ENCODE measurements around the gene PRIMPOL.
"Not testable (repeated sequence)": the region's sequence is repeated elsewhere in the genome, so short reads cannot be mapped to it uniquely, and the experiment has no call there.

PRIMPOL gene

GRCh38 chr4:184641022-184641421 lies 8.5 kb upstream of the PRIMPOL start:
- DNase-seq (ENCODE audit: low read depth in 2 of 2), result no peak

DNA sequence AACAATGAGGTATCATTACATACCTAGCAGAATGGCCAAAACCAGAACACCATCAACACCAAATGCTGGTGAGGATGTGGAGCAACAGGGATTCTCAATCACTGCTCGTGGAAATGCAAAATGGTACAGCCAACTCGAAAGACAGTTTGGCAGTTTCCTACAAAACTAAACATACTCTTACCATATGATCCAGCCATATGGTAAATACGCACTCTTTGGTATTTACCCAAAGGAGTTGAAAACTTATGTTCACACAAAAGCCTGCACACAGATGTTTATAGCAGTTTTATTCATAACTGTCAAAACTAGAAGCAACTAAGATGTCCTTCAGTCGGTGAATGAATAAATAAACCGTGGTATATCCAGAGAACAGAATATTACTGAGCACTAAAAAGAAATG lies 8.1 kb upstream of the PRIMPOL start:
- no peak for DNase-seq (ENCODE audit: low read depth in 2 of 2)

- DNase-seq (ENCODE audit: low read depth in 2 of 2), result no peak
Observed at GRCh38 chr4:184643731-184644130, 5.8 kb upstream of the PRIMPOL start.

DNA sequence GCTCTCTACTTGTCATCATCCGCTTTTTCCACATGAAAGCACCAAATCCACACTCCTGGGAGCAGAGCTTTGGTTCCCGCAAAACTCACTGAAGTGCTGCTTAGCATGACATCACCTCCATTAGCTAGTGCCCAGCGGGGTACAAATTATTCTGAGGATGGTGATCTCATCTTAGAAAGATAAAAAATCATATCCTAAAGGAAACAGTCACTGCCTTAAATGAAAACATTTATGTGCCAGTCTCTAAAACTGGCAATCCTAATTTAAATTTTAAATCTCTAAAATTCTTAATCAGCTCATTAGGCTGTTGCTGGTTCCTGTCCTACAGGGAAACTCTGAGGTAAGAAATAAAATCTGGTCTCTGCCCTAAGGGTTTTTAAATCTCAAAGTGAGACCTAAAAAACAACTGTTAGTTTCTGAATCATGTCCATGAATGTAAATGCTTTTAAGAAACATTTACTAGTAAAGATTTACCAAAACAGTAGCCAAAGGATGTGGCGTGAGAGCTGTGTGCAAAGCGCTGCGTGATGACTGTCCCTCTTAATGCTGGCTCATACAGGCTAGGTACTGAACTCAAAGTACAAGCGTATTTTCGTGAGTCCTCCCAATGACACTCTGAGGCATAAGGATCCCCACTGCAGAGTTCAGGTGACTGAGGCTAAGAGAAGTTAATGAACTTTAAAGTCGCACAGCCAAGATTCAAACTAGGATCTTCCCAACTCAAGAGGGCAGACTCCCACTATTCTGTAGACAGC lies 4.8 kb upstream of the PRIMPOL start:
- no peak for DNase-seq (ENCODE audit: low read depth in 2 of 2)

DNA sequence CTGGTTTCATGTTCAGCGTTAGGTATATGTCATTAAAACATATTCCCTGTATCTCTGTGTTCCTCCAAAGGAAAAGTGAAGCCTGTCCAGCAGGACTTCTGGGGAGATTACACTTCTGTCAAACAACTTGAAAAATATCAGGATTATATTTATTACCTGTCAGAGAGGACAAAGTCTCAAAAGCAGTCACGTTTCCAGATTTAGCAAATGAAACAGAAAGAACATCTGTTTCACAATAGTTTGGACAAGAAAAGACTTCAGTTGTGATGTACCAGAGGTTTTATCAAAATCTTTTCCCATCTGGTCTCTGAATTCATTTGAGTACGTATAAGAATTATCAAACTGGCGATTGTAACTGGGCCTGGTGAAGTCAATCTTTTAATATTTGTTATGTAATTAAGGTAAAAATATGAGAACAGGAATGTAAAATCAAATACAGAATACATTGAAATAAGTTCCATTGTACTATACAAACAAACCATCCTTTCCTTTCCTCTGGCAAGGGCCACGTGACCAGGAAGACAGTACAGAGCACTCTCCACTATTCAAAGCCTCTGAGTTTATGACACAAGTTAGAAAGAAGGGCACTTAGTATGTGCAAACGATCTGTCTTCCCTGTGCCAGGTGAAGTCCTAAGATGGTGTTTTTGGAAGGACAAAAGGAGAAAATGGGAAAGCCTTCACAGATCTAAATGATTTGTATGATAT lies 3.5 kb upstream of the PRIMPOL start:
- no peak for DNase-seq (ENCODE audit: low read depth in 2 of 2)

DNA sequence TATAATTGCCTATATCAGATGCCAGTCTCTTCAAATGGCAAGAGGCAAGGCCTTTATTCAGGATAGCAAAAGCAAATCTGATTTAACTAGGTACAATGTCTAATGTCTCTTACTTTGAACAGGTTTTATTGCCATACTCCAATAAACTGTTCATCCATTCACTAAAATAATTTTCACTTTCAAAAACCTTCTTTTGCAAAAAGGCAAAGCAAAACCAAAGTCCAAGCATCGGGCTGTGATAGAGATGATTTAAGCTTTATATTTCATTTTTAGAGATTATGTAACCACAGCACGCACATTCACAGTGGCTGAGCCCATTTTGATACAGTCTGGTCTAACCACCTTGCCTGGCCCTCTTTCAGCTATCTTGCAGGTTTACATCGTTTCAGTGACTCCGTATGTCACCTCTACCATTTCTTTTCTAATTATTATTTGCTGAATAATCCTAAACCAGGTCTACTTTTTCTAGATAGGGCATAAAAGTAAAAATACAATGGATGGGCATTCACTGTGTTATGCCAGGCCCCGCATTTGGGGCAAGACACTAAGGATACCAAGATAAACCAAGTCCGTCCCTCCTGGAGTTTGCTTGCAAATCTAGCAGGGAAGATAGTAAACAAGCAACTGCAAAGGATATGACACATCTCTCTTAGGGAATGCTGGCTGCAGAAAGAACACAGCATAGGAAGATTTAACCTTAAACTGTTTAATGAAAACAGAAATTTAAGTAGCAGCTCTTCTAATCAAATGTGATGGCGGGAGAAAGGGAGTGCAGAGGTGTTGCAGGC lies 2.1 kb upstream of the PRIMPOL start:
- no peak for DNase-seq (ENCODE audit: low read depth in 2 of 2)

DNA sequence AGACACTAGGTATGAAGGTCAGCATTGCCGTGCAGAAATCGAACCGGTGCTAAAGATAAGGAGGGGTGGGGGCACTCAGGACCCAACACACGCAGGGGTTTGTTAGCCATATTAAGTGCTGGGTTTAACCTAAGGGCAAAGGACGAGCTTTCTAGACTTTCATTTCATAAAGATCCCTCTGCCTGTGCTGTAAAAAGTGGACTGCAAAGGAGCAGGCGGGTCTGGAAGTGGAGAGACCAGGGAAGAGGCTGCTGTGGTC lies 1.6 kb upstream of the PRIMPOL start:
- DNase-seq (ENCODE audit: low read depth in 2 of 2), result no peak

DNA sequence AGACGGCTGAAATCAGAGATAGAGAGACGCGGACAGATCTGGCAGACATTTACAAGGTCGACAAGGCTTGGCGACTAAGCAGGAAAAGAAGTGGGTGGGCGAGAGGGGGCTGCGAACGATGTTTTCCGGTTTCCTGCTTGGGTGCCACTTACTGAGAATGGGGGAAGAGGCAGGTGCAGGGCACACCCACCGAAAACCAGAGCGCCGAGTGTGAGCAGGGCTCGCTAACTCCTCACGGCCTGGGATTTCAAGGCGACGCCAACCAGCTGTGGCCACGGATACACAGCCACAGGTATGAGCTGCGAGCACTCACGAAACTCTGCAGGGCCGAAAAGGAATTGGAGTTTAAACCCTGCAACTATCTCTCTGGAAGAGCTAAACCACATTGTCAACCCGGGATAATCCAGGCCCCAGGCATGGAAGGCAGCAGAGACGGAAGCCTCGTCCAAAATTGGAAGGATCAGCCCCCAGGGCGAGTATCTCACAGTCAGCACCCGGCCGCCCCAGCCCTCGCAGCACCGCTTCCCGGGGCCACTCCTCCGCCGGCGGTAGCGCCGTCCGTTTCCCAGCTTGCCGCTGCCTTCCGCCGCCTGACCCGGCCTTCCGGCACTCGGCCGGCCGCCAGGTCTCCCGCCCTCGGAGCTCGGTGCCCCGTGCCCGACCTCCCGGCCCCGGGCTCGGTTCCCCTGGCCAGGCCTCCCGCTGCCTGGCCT lies 1.1 kb upstream of the PRIMPOL start:
- no peak for DNase-seq (ENCODE audit: low read depth in 2 of 2)

- DNase-seq (ENCODE audit: low read depth in 2 of 2), result no peak
Observed at GRCh38 chr4:184649971-184650855, 675 bp downstream of the PRIMPOL start.

DNA sequence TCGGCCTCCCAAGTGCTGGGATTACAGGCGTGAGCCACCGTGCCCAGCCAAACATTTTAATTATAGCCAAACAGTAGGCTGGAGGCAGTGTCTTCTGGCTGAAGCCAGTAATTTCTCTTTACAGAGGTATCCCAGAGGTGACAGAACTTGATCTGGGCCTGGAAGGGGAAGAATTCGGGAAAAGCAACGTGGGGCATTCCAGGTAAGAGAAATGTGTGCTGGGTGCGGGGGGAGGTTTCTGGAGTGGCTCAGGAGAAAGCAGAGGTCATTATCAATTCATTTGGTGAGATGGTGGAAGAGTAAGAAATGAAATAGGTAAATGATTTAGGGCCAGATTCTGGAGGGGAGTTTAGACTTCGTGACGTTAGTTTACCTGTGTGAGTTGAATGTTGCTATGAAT lies 2.4 kb downstream of the PRIMPOL start:
- DNase-seq (ENCODE audit: low read depth in 2 of 2), result no peak

- DNase-seq (ENCODE audit: low read depth in 2 of 2), result not testable (repeated sequence)
Observed at GRCh38 chr4:184652681-184653080, 3.1 kb downstream of the PRIMPOL start.

- no peak for DNase-seq (ENCODE audit: low read depth in 2 of 2)
Observed at GRCh38 chr4:184653650-184654049, 4.1 kb downstream of the PRIMPOL start.

DNA sequence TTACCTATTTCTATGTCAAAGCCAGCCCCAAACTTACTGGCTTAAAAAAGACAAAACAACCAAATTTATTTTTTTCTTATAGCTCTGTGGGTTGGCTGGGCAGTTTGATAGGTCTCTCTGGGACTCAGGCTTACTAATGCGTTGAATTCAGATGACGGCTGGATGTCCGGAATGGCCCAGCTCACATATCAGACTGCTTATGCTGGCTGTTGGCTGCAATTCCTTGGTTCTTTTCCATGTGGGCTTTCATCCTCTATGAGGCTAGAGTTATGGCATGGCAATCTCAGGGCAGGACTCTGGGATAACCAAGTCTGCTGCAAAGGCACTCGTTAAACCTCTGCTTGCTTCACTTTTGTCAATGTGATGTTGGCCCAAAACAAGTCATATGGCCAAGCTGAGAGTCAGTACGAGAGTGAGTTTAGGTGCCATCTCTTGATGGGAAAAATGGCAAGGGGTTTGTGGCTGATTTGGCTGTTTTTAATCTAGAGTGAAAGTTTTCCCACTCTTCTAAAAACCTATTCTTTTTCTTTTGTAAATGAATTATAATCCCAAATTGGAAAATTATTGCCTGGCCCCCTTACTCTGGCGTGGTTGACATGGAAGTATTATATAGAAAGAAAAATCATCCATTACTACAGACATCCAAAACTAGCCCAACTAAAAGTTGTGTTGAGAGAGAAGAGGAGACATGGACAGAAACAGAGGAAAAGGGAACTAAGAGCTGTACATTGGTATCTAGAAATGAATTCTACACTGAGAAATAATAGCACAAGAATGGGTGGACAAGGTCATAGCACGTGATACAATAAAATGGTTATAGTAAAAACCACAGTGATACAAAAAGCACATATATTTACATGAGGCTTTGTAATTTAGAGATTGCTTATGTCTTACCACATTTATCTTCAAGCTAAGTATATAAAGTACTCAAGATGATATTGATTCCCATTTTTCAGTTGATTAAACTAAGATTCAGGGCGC lies 6.6 kb downstream of the PRIMPOL start:
- DNase-seq (ENCODE audit: low read depth in 2 of 2), result no peak

DNA sequence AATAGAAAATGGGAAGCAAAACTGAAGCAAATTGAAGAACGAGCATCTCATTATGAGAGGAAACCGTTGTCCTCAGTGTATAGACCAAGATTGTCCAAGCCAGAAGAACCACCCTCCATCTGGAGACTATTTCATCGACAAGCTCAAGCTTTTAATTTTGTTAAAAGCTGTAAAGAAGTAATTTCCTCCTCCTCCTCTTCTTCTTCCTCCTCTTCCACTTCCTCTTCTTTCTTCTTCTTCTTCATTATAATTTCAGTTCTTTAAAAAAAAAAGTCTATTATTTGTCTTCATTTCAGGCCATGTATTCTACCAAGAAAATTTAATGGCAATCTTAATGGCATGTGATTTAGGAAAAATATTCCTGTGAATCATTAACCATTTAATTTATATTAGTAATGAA lies 7.6 kb downstream of the PRIMPOL start:
- no peak for DNase-seq (ENCODE audit: low read depth in 2 of 2)

DNA sequence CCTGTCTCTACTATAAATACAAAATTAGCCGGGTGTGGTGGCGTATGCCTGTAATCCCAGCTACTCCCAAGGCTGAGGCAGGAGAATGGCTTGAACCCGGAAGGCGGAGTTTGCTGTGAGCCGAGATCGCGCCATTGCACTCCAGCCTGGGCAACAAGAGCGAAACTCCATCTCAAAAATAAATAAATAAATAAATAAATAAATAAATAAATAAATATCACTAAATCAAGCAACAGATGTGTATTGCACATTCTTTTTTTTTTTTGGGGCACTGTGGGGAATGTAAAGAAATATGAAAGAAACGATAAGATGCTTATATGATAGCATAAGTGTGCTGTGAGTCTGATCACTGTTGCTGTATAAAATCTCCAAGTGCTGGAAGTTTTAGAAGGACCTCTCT lies 8.3 kb downstream of the PRIMPOL start:
- not testable (repeated sequence) for DNase-seq (ENCODE audit: low read depth in 2 of 2)

GRCh38 chr4:184660978-184661377 lies 11.4 kb downstream of the PRIMPOL start:
- no peak for DNase-seq (ENCODE audit: low read depth in 2 of 2)

DNA sequence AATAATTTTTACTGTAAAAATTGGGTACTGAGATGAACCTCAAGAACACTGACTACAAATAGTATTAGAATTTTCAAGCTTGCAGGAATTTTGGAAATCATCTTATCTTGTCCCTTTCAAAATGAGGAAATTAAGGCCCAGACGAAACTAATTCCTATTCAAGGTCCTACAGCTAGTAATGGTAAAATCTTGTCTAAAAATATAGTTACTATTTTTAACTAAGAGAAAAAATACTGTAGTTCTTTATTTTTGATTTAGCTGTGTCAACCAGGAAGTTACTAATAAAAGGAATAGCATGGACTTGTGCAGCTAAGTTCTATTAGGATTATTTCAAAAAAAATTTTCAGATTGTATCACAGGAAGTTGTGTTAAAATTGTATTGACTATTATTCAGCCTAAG lies 12.7 kb downstream of the PRIMPOL start:
- no peak for DNase-seq (ENCODE audit: low read depth in 2 of 2)

DNA sequence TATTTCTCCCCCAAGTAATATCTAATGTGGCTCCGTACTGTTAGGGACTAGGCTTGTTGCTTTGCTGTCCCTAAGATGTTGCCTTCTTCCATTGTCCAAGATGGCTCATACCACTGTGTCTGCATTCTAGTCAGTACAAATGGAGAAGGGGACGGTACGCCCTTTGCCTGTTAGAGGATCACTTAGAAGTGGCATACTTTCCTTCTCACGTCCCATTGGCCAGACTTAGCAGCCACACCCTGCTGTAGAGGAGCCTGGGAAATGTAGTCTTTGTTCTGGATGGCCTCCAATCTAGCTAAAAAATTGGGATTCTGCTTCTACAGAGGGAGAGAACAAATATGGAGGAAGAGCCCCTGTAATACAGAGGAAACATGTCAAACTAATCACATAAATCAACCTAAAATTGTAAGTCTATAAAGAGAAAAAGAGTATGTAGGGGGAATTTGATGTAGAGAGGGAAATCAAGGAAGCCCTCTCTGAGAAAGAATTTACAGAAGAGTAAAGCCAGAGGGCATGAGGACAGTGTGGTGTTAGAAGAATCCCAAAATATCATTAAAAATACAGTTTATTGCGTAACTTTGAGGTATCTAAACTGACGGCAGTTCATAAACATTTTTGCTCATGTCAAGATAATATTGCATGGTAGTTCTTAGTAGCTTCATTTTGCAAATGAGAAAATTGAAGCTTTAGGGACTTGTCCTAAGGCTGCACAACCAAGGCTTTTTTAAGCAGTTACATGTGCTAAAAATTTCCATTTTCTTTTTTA lies 15.1 kb downstream of the PRIMPOL start:
- DNase-seq (ENCODE audit: low read depth in 2 of 2), result no peak

DNA sequence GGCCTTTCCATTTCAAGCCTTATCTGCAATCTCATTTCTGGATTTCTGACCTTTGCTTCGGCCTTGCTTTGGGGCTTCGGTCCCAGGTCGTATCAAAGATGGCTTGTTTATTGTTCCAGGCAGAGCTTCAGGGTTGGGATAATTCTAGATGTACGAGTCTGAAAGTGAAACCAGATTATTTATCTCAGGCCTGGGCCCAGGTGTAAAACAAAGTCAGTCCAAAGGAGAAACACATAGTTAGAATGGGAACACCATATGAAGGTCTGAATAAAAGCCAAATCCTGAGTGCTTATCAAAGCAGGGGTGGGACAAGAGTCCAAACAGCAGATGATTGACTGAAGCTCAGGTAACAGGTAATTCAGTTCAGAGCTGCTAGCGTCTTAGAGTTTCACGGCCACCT lies 17.1 kb downstream of the PRIMPOL start:
- no peak for DNase-seq (ENCODE audit: low read depth in 2 of 2)

All from stimulated activated CD8-positive, alpha-beta memory T cell treated with anti-CD3 and anti-CD28 coated beads, Interleukin-2, amount 100 ng/mL, for 1 hour (primary cell).